HFFc6 (cell line): ENCODE data around the gene EPM2A. TPM values are rescaled to one million over a fixed set of nuclear protein-coding genes. Genes with fewer than 3 reads are reported as not detected.
A peak's percentile ranks its signal among the peaks of the same experiment; 100 is the strongest.

ENCODE experiments used
- DNase-seq: peaks from one replicate; pipeline ENCODE4 v3.0.0-alpha.2; 2018
- H3K27ac Mint-ChIP-seq: 2 replicates; pipeline ENCODE4 v1.8.0; 2020; ENCODE audit warnings: mild to moderate bottlenecking, mixed read lengths
- H3K27me3 Mint-ChIP-seq: 2 replicates; pipeline ENCODE4 v1.8.0; 2021; ENCODE audit warnings: mild to moderate bottlenecking, moderate library complexity, mixed read lengths; ENCODE audit not compliant: insufficient read depth
- H3K36me3 Mint-ChIP-seq: 2 replicates; pipeline ENCODE4 v1.8.0; 2021; ENCODE audit warnings: low read depth, mixed read lengths
- H3K4me1 Mint-ChIP-seq: 2 replicates; pipeline ENCODE4 v1.8.0; 2020; ENCODE audit warnings: low read depth, mixed read lengths
- H3K4me3 Mint-ChIP-seq: 2 replicates; pipeline ENCODE4 v1.8.0; 2020; ENCODE audit warnings: mild to moderate bottlenecking, moderate library complexity, mixed read lengths
- H3K9me3 Mint-ChIP-seq: 2 replicates; pipeline ENCODE4 v1.8.0; 2020; ENCODE audit warnings: mild to moderate bottlenecking, mixed read lengths
- CTCF ChIP-seq: fragments of 200-600 bp; sonication (generic); IDR thresholded peaks from 2 replicates; pipeline ENCODE4 v1.5.0; 2021; ENCODE audit warnings: antibody characterized with exemption, mild to moderate bottlenecking
- total RNA-seq, 6 experiments: library from RNA; stranded (reverse); fragmentation: NEBNext Ultra II Directional; extraction: Animal tissue kit (Norgen Biotek cat#: 25700); gene quantifications; 2 replicates in 1 of 6; 3 replicates in 5 of 6; pipeline ENCODE4 v1.2.3, GENCODE V29; 2021

The EPM2A gene
- total RNA-seq, 6 experiments from 2014 or later, result 3.1 to 5.5 (median 3.8) TPM

GRCh38 chr6:145633981-145634627 lies 101.2 kb downstream of the EPM2A start:
- H3K4me1 Mint-ChIP-seq, result peaks cover 11% of the 10 kb centered on the region
- H3K4me3 Mint-ChIP-seq, result no peak overlapping the region
- H3K27ac Mint-ChIP-seq, result no peak overlapping the region
- H3K36me3 Mint-ChIP-seq, result no peaks in the 10 kb centered on the region
- no peaks in the 10 kb centered on the region for H3K9me3 Mint-ChIP-seq
- peak; percentile 93 for TF ChIP-seq CTCF
- H3K27me3 Mint-ChIP-seq, result no peaks in the 10 kb centered on the region
- peak; percentile 68 for DNase-seq

GRCh38 chr6:145632971-145633370 lies 102.3 kb downstream of the EPM2A start:
- Mint-ChIP-seq H3K27ac (no peak overlapping the region), H3K9me3 (no peaks in the 10 kb centered on the region), H3K4me3 (no peak overlapping the region), H3K27me3 (no peaks in the 10 kb centered on the region), H3K4me1 (peaks cover 11% of the 10 kb centered on the region), H3K36me3 (no peaks in the 10 kb centered on the region)
- no peak for DNase-seq
- TF ChIP-seq CTCF, result no peak

- Mint-ChIP-seq H3K36me3 (no peaks in the 10 kb centered on the region), H3K27ac (no peak overlapping the region), H3K4me3 (no peak overlapping the region), H3K27me3 (no peaks in the 10 kb centered on the region), H3K4me1 (peaks cover 15% of the 10 kb centered on the region), H3K9me3 (no peaks in the 10 kb centered on the region)
- no peak for DNase-seq
- TF ChIP-seq CTCF, result no peak
Measured at GRCh38 chr6:145631374-145631773, 103.9 kb downstream of the EPM2A start.

- no peak for TF ChIP-seq CTCF
- no peaks in the 10 kb centered on the region for H3K27me3 Mint-ChIP-seq
Measured at GRCh38 chr6:145630598-145630997, 104.7 kb downstream of the EPM2A start.

GRCh38 chr6:145629478-145629877 lies 105.8 kb downstream of the EPM2A start:
- H3K36me3 Mint-ChIP-seq, result no peaks in the 10 kb centered on the region
- H3K9me3 Mint-ChIP-seq, result no peaks in the 10 kb centered on the region
- H3K27ac Mint-ChIP-seq, result no peak overlapping the region
- no peak for DNase-seq
- peaks cover 13% of the 10 kb centered on the region for H3K4me1 Mint-ChIP-seq
- TF ChIP-seq CTCF, result no peak
- H3K27me3 Mint-ChIP-seq, result no peaks in the 10 kb centered on the region
- no peak overlapping the region for H3K4me3 Mint-ChIP-seq

More at GRCh38 chr6:145630598-145630997, 104.7 kb downstream of the EPM2A start:
- no peaks in the 10 kb centered on the region for H3K9me3 Mint-ChIP-seq
- H3K27ac Mint-ChIP-seq, result no peak overlapping the region
- DNase-seq, result no peak
- H3K4me1 Mint-ChIP-seq, result peaks cover 15% of the 10 kb centered on the region
- H3K4me3 Mint-ChIP-seq, result no peak overlapping the region
- no peaks in the 10 kb centered on the region for H3K36me3 Mint-ChIP-seq
